Measurements from ENCODE around the gene SAMD5.
A peak's percentile ranks its signal among the peaks of the same experiment; 100 is the strongest.

The SAMD5 gene

GRCh38 chr6:147506704-147507114 lies 1.8 kb upstream of the SAMD5 start:
- H3K4me1 ChIP-seq (ENCODE audit: control insufficient read depth, insufficient read depth, low read length, poor library complexity, severe bottlenecking), result peaks cover 9% of the 10 kb centered on the region
- no peaks in the 10 kb centered on the region for H3K9me3 ChIP-seq (ENCODE audit: control insufficient read depth, low read length)
- H3K27ac ChIP-seq (ENCODE audit: low read depth, low read length, severe bottlenecking), result no peak overlapping the region
- H3K36me3 ChIP-seq (ENCODE audit: control insufficient read depth, insufficient read depth, low read length), result no peaks in the 10 kb centered on the region
- 0 to 1% methylated on average over 29 to 30 of the region's 30 CpGs for WGBS, 2 experiments (ENCODE audit: insufficient coverage in 2 of 2)
- peak overlapping the region; percentile 66 for H3K4me3 ChIP-seq (ENCODE audit: extremely low read depth, insufficient read depth, low read length, poor library complexity, severe bottlenecking)

GRCh38 chr6:147507162-147508041 lies 1.1 kb upstream of the SAMD5 start:
- peaks cover 9% of the 10 kb centered on the region for H3K4me1 ChIP-seq (ENCODE audit: control insufficient read depth, insufficient read depth, low read length, poor library complexity, severe bottlenecking)
- 1 to 2% methylated on average over 34 to 41 of the region's 52 CpGs for WGBS, 2 experiments (ENCODE audit: insufficient coverage in 2 of 2)
- H3K9me3 ChIP-seq (ENCODE audit: control insufficient read depth, low read length), result no peaks in the 10 kb centered on the region
- no peaks in the 10 kb centered on the region for H3K36me3 ChIP-seq (ENCODE audit: control insufficient read depth, insufficient read depth, low read length)
- peak overlapping the region; percentile 66 for H3K4me3 ChIP-seq (ENCODE audit: extremely low read depth, insufficient read depth, low read length, poor library complexity, severe bottlenecking)
- H3K27ac ChIP-seq (ENCODE audit: low read depth, low read length, severe bottlenecking), result no peak overlapping the region

- 1 to 2% methylated on average over 61 to 67 of the region's 73 CpGs for WGBS, 2 experiments (ENCODE audit: insufficient coverage in 2 of 2)
- no peaks in the 10 kb centered on the region for H3K9me3 ChIP-seq (ENCODE audit: control insufficient read depth, low read length)
- peaks cover 9% of the 10 kb centered on the region for H3K4me1 ChIP-seq (ENCODE audit: control insufficient read depth, insufficient read depth, low read length, poor library complexity, severe bottlenecking)
- no peaks in the 10 kb centered on the region for H3K36me3 ChIP-seq (ENCODE audit: control insufficient read depth, insufficient read depth, low read length)
- H3K27ac ChIP-seq (ENCODE audit: low read depth, low read length, severe bottlenecking), result no peak overlapping the region
- peak overlapping the region; percentile 66 for H3K4me3 ChIP-seq (ENCODE audit: extremely low read depth, insufficient read depth, low read length, poor library complexity, severe bottlenecking)
Measured at GRCh38 chr6:147508866-147509608, 547 bp downstream of the SAMD5 start.

GRCh38 chr6:147509891-147510290 lies 1.4 kb downstream of the SAMD5 start:
- Histone ChIP-seq H3K4me3 (ENCODE audit: extremely low read depth, insufficient read depth, low read length, poor library complexity, severe bottlenecking) (peak overlapping the region; percentile 66), H3K9me3 (ENCODE audit: control insufficient read depth, low read length) (no peaks in the 10 kb centered on the region), H3K36me3 (ENCODE audit: control insufficient read depth, insufficient read depth, low read length) (no peaks in the 10 kb centered on the region), H3K27ac (ENCODE audit: low read depth, low read length, severe bottlenecking) (no peak overlapping the region), H3K4me1 (ENCODE audit: control insufficient read depth, insufficient read depth, low read length, poor library complexity, severe bottlenecking) (peaks cover 9% of the 10 kb centered on the region)
- WGBS, 2 experiments (ENCODE audit: insufficient coverage in 2 of 2), result 72% methylated on average over 6 to 7 of the region's 7 CpGs

- Histone ChIP-seq H3K4me3 (ENCODE audit: extremely low read depth, insufficient read depth, low read length, poor library complexity, severe bottlenecking) (no peak overlapping the region), H3K27ac (ENCODE audit: low read depth, low read length, severe bottlenecking) (no peak overlapping the region)
- 89% methylated on average over 3 of the region's 5 CpGs; no CpG with 5 or more reads in 1 of the 2 experiments for WGBS, 2 experiments (ENCODE audit: insufficient coverage in 2 of 2)
Measured at GRCh38 chr6:147510929-147511590, 2.6 kb downstream of the SAMD5 start.

GRCh38 chr6:147514831-147515230 lies 6.3 kb downstream of the SAMD5 start:
- WGBS, 2 experiments (ENCODE audit: insufficient coverage in 2 of 2), result 100% methylated on average over 2 of the region's 2 CpGs
- Histone ChIP-seq H3K27ac (ENCODE audit: low read depth, low read length, severe bottlenecking) (no peak overlapping the region), H3K36me3 (ENCODE audit: control insufficient read depth, insufficient read depth, low read length) (peaks cover 5% of the 10 kb centered on the region), H3K4me3 (ENCODE audit: extremely low read depth, insufficient read depth, low read length, poor library complexity, severe bottlenecking) (no peak overlapping the region), H3K9me3 (ENCODE audit: control insufficient read depth, low read length) (no peaks in the 10 kb centered on the region), H3K4me1 (ENCODE audit: control insufficient read depth, insufficient read depth, low read length, poor library complexity, severe bottlenecking) (peaks cover under 1% of the 10 kb centered on the region)

More at GRCh38 chr6:147510929-147511590, 2.6 kb downstream of the SAMD5 start:
- Histone ChIP-seq H3K4me1 (ENCODE audit: control insufficient read depth, insufficient read depth, low read length, poor library complexity, severe bottlenecking) (peaks cover 9% of the 10 kb centered on the region), H3K36me3 (ENCODE audit: control insufficient read depth, insufficient read depth, low read length) (peaks cover 4% of the 10 kb centered on the region), H3K9me3 (ENCODE audit: control insufficient read depth, low read length) (no peaks in the 10 kb centered on the region)

- H3K4me3 ChIP-seq (ENCODE audit: extremely low read depth, insufficient read depth, low read length, poor library complexity, severe bottlenecking), result no peak overlapping the region
- WGBS, 2 experiments (ENCODE audit: insufficient coverage in 2 of 2), result 63 to 74% methylated on average over 2 of the region's 2 CpGs
- H3K27ac ChIP-seq (ENCODE audit: low read depth, low read length, severe bottlenecking), result no peak overlapping the region
- H3K9me3 ChIP-seq (ENCODE audit: control insufficient read depth, low read length), result no peaks in the 10 kb centered on the region
- no peaks in the 10 kb centered on the region for H3K4me1 ChIP-seq (ENCODE audit: control insufficient read depth, insufficient read depth, low read length, poor library complexity, severe bottlenecking)
- peaks cover 5% of the 10 kb centered on the region for H3K36me3 ChIP-seq (ENCODE audit: control insufficient read depth, insufficient read depth, low read length)
Measured at GRCh38 chr6:147515327-147515726, 6.8 kb downstream of the SAMD5 start.

- H3K36me3 ChIP-seq (ENCODE audit: control insufficient read depth, insufficient read depth, low read length), result no peaks in the 10 kb centered on the region
- no peak overlapping the region for H3K4me3 ChIP-seq (ENCODE audit: extremely low read depth, insufficient read depth, low read length, poor library complexity, severe bottlenecking)
- no peaks in the 10 kb centered on the region for H3K9me3 ChIP-seq (ENCODE audit: control insufficient read depth, low read length)
- no peaks in the 10 kb centered on the region for H3K4me1 ChIP-seq (ENCODE audit: control insufficient read depth, insufficient read depth, low read length, poor library complexity, severe bottlenecking)
- H3K27ac ChIP-seq (ENCODE audit: low read depth, low read length, severe bottlenecking), result no peak overlapping the region
- 100% methylated on average over 1 of the region's 1 CpG; no CpG with 5 or more reads in 1 of the 2 experiments for WGBS, 2 experiments (ENCODE audit: insufficient coverage in 2 of 2)
Measured at GRCh38 chr6:147522597-147522996, 14.1 kb downstream of the SAMD5 start.

GRCh38 chr6:147525519-147526209 lies 17.2 kb downstream of the SAMD5 start:
- Histone ChIP-seq H3K4me3 (ENCODE audit: extremely low read depth, insufficient read depth, low read length, poor library complexity, severe bottlenecking) (no peak overlapping the region), H3K27ac (ENCODE audit: low read depth, low read length, severe bottlenecking) (no peak overlapping the region), H3K9me3 (ENCODE audit: control insufficient read depth, low read length) (no peaks in the 10 kb centered on the region), H3K36me3 (ENCODE audit: control insufficient read depth, insufficient read depth, low read length) (no peaks in the 10 kb centered on the region), H3K4me1 (ENCODE audit: control insufficient read depth, insufficient read depth, low read length, poor library complexity, severe bottlenecking) (no peaks in the 10 kb centered on the region)
- WGBS, 2 experiments (ENCODE audit: insufficient coverage in 2 of 2), result 94 to 98% methylated on average over 4 to 5 of the region's 5 CpGs

- no peaks in the 10 kb centered on the region for H3K9me3 ChIP-seq (ENCODE audit: control insufficient read depth, low read length)
- H3K27ac ChIP-seq (ENCODE audit: low read depth, low read length, severe bottlenecking), result no peak overlapping the region
- H3K4me1 ChIP-seq (ENCODE audit: control insufficient read depth, insufficient read depth, low read length, poor library complexity, severe bottlenecking), result no peaks in the 10 kb centered on the region
- H3K4me3 ChIP-seq (ENCODE audit: extremely low read depth, insufficient read depth, low read length, poor library complexity, severe bottlenecking), result no peak overlapping the region
- WGBS, 2 experiments (ENCODE audit: insufficient coverage in 2 of 2), result 80 to 90% methylated on average over 2 to 3 of the region's 4 CpGs
- H3K36me3 ChIP-seq (ENCODE audit: control insufficient read depth, insufficient read depth, low read length), result no peaks in the 10 kb centered on the region
Measured at GRCh38 chr6:147527197-147527596, 18.7 kb downstream of the SAMD5 start.

All from mesodermal cell (in vitro differentiated cells).